Left kidney (tissue), 2 donors: ENCODE results near the gene CDH16. TPM values are rescaled to one million over a fixed set of nuclear protein-coding genes. Genes with fewer than 3 reads are reported as not detected.
A peak's percentile ranks its signal among the peaks of the same experiment; 100 is the strongest.
"Not testable (repeated sequence)": the region's sequence is repeated elsewhere in the genome, so short reads cannot be mapped to it uniquely, and the experiment has no call there.

Experiments
- DNase-seq: peaks from one replicate; pipeline ENCODE4 v3.0.0-alpha.2; 2013
- polyA plus RNA-seq: library from polyadenylated mRNA; unstranded; fragments of 120-200 nt; gene quantifications from one replicate; pipeline ENCODE4 v1.2.1, GENCODE V29; 2013; ENCODE audit not compliant: insufficient read length

CDH16 gene
- polyA plus RNA-seq, 1 donor = 221 TPM

DNA sequence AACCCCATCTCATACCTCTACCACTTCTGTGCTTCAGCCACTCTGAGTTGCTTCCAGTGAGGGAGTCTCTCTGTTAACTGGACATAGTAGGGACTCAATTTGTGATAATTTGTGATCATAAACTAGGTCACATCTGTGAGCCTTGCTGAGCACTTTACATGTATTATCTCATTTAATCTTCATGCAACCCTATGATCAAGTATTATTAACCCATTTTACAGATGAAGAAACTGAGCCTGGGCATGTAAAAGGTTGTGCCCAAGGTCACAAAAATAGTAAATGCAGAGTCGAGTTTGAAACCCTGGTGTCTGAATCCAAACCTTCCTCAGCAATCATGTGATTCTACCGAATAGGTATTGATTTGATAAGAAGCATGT lies 19.8 kb downstream of the CDH16 start:
- DNase-seq = no peak

DNA sequence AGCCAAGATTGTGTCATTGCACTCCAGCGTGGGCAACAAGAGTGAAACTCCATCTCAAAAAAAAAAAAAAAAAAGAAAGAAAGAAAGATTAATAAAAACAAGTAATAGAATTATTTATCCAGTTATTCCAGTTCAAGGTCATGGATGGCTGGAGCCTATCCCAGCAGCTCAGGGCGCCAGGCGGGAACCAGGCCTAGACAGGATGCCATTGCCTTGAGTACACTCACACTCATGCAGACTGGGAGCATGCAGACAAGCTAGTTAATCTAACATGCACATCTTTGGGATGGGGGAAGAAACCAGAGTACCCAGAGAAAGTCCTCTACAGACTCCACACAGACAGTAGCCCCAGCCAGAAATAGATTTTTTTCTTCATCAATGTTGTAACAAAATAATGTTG lies 20.5 kb downstream of the CDH16 start:
- DNase-seq = no peak

DNA sequence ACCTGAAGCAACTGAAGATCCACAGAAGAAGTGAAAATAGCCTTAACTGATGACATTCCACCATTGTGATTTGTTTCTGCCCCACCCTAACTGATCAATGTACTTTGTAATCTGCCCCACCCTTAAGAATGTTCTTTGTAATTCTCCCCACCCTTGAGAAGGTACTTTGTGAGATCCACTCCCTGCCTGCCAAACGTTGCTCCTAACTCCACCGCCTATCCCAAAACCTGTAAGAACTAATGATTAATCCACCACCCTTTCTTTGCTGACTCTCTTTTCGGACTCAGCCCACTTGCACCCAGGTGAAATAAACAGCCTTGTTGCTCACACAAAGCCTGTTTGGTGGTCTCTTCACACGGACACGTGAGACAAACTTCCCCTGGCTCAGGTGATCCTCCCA lies 22.0 kb downstream of the CDH16 start:
- DNase-seq = not testable (repeated sequence)

DNA sequence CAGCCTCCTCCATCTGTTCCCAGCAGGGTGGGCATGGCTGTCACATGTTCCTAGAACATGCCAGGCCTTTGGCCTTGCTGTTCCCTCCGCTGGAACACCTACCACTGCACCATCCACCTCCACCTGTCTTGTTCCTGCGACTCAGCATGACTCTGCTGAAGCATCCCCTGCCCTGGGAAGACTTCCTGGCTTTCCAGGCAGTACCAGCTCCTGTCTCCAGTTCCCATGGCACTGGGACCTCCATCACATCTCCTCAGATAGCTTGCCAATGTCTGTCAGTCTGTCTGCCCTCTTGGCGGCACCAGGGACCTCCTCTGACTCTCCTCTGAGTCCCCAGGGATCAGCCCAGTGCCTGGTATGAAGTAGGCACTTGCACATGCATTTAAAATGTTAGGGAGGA lies 22.7 kb downstream of the CDH16 start:
- no peak for DNase-seq

DNA sequence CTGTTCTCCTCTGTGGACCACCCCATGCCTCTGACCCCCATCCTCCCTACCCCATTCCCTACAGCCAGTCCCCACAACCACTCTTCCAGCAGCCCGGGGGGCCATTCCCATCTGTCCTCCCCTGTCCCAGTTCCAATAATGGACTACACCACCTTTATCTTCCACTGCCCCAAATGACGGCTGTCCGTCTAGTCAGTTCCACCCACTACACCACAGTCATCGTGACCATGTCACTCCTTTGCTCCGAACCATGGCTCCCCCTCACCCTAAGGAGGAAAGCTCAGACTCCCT lies 23.1 kb downstream of the CDH16 start:
- DNase-seq = no peak

DNA sequence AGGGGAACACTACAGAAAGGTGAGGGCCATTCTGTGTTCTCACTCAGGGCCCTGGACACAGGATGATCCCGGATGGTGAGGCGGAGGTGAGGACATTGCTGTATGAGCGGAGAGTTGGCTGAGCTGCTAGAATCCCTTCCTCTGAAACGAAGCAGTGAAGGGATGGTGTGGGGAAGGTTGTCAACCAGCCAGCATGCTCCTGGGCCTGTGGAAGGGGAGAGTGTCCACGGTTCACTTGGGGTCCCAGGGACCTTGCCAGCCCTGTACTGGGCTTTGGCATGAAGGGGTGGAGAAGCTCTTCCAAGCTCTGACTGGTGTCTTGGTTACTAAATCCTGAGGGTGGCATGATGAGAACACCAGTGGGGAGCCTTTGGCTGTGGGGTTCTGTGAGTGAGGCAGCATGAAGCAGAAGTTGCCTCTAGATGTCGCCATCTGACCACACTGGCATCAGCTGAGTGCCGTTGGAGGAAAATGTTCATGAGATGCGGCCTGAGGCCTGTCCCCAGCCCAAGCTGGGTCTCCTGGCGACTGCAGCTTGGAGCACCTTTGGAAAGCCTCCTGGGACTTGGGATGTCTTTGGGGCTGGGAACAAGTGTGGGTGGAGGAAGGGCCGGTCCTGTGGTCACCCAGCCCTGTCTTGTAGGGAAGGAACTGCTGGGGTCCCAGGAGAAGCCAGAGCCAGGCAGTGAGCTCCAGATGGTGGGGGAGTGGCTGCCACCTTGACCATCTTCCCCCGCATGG lies 23.6 kb downstream of the CDH16 start:
- peak; percentile 75 for DNase-seq

DNA sequence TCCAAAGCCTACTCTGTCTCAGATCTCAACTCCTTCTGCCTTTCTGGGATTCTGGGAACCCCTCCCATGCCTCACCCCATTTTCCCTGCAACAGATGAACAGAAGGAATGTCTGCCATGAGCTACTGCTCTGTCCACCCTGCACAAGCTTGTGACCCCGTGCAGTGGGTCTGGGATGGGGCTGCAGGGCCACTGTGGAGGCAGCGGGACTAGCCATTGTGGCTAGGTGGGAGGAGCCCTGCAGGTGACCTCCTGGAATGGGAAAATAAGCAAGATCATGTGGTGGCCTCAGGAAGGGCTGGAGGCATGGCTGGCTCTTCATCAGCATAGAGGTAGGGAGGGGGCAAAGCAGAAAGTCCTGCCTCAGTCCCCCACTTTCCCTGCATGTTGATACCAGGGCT lies 24.6 kb downstream of the CDH16 start:
- no peak for DNase-seq

DNA sequence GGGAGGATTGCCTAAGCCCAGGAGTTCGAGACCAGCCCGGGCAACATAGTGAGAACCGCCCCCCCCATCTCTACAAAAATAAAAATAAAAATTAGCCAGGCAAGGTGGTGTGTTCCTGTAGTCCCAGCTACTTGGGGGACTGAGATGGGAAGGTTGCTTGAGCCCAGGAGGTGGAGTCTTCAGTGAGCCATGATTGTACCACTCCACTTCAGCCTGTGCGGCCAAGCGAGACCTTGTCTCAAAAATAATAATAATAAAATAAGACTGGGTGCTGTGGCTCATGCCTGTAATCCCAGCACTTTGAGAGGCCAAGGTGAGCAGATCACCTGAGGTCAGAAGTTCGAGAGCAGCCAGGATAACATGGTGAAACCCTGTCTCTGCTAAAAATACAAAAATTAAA lies 26.9 kb downstream of the CDH16 start:
- no peak for DNase-seq

DNA sequence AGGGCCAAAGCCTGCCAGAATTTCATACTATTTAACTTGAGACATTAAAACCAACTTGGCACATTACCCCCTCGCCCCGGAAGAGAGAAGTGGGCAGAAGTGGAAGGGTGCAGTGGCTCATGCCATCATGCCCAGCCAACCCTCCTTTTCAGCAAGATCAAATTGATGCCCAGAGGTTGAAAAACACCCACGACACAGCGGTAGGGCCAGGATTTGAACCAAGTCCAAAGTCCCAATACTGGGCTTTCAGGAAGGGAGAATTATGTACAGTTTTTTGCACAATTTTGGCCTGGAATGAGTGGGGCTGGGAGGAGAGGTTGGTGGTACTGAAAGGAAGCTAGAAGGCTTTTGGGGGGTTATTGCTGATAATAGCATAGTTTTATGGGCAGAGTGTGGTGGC lies 27.3 kb downstream of the CDH16 start:
- no peak for DNase-seq

DNA sequence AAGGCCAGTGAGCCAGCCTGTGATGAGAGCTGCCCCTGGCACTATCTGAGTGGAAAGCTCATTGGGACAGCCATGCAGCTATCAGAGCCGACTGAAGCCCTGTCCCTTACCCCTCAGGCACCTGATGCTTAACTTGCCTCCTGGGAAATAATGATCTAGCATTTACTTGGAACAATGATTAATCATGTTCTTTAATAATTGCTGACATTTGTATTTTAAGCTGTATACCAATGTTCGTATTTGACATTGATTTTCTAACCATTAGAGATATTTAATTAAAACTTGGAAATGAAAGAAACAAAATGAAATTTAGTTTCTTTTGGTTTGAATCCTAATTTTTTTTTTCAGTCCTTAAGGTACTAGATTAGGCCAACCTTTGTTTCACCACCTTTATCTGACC lies 27.9 kb downstream of the CDH16 start:
- DNase-seq = no peak

DNA sequence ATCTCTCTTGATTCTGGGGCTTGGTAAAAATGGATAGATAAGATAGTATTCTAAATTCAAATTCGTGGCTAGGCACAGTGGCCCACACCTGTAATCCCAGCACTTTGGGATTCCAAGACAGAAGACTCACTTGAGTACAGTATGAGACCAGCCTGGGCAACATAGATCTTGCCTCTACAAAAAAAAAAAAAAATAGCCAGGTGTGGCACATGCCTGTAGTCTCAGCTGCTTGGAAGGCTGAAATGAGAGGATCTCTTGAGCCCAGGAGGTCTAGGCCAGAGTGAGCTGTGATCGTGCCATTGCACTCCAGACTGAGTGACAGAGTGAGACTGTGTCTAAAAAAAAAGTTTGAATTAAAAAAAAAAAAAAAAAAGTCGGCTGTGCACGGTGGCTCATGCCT lies 29.1 kb downstream of the CDH16 start:
- DNase-seq = no peak

DNA sequence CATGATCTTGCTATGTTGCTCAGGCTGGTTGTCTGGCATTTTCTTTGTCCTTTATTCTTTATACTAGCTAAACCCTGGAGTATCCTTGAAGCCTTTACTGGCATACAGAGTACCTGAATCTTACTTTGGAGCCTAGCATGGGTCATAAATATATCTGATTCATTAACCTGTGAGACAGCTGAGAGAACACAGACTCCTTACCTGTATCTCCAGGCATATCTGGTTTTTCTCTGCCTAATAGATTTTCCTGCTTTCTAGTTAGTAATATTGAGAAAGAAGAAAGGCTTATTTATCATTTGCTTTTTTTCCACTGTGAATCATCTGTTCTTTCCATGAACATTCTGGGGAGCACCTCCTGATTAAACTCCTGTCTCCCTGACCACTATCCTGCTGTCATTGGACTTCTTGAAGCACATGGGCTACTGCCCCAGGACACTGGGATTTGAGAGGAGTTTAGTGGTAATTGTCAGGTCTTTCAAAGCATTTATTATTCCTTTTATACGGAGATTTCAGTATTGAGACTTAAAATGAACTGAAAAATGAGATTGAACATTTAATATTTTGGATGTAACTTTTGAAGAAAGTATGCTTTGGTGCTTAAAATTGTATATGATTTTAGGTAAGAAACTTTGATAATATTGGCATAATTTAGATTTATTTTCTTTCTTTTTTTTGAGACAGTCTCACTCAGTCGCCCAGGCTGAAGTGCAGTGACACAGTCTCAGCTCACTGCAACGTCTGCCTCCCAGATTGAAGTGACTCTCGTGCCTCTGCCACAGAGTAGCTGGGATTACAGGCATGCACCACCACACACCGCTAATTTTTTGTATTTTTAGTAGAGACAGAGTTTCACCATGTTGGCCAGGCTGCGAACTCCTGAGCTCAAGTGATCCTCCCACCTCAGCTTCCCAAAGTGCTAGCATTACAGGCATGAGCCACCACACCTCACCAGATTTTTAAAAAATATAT lies 29.8 kb downstream of the CDH16 start:
- DNase-seq = no peak

DNA sequence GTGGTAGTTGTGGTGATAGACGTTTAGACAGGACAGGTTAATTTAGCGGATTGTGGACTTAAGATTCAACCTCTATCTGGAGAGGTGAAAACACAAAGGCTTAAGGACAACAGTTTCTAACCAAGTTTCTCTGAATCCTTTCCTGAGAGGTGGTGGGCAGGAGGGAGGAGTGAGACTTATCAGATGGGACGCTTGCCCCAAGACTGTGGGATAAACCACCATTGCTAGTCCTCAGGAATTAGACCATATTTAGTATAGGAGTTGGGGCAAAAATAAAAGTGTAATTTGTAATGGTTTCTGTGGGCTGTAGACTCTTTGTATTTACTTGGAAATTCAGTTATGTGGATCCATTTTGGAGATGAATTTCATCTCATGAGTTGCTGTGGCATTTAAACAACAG lies 31.8 kb downstream of the CDH16 start:
- no peak for DNase-seq

DNA sequence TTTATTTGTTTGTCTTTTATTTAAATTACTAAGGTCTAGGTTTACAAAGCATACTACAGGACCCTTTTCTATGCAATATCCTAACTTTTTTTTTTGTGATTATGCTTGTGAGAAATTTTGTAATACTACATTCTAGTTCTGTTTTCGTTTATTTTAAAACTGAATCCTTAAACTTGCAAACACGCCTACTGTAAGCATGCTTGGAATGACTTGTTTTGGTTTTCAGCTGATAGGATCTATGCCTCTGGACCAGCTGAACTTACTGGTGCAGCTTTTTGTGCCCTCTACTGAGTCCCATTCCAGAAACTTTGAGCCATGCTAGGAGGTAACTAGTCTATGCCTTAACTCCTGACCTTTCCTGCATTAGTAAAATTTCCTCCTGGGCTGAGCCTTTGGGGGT lies 32.4 kb downstream of the CDH16 start:
- DNase-seq = no peak

DNA sequence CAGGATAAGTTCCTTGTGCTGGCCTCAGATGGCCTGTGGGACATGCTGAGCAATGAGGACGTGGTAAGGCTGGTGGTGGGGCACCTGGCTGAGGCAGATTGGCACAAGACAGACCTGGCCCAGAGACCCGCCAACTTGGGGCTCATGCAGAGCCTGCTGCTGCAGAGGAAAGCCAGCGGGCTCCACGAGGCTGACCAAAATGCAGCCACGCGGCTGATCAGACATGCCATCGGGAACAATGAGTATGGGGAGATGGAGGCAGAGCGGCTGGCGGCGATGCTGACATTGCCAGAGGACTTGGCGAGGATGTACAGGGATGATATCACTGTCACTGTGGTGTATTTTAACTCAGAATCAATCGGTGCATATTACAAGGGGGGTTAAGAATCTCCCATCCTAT lies 33.2 kb downstream of the CDH16 start:
- no peak for DNase-seq

DNA sequence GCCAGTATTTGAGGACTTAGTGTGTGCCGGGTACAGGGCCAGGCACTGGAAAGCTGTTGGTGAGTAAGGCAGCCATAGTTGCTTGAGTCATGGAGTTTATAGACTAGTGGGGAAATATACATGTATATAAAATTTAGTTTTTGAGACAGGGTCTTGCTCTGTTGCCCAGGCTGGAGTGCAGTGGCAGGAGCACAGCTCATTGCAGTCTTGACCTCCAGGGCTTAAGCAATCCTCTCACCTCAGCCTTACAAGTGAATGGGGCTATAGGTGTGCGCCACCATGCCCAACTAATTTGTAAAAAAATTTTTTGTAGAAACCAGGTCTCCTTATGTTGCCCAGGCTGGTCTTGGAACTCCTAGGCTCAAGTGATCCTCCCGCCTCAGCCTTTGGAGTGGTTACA lies 36.0 kb downstream of the CDH16 start:
- no peak for DNase-seq

DNA sequence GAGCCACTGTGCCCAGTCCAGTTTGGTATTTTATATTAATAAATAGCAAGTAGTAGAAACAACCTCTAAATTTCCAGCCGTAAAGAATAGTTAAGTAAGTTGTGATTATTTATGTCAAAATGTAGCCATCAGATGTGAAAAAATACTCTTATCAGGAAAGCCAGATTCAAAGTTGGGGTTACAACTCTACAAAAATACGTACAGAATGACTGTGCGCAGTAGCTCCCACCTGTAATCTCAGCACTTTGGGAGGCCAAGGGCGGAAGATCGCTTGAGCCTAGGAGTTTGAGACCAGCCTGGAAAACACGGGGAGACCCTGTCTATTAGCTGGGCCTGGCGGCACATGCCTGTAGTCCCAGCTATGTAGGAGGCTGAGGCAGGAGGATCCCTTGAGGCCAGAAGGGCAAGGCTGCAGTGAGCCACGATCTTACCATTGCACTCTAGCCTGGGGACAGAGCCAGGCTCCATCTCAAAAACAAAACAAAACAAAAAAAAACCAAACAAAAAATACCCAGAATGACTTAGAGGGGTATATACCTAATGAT lies 36.6 kb downstream of the CDH16 start:
- no peak for DNase-seq

DNA sequence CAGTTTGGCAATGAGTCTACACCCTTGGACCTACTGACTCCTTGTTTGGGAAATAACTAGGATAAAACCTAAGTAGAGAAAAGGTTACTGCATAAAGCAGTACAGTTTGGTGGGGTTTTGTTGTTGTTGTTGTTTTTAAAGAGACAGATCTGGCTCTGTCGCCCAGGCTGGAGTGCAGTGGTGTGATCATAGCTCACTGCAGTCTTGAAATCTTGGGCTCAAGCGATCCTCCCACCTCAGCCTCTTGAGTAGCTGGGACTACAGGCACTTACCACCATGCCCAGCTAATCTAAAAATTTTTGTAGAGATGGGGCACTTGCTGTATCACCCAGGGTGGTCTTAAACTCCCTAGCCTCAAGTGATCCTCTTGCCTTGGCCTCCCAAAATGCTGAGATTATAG lies 37.1 kb downstream of the CDH16 start:
- DNase-seq = no peak

DNA sequence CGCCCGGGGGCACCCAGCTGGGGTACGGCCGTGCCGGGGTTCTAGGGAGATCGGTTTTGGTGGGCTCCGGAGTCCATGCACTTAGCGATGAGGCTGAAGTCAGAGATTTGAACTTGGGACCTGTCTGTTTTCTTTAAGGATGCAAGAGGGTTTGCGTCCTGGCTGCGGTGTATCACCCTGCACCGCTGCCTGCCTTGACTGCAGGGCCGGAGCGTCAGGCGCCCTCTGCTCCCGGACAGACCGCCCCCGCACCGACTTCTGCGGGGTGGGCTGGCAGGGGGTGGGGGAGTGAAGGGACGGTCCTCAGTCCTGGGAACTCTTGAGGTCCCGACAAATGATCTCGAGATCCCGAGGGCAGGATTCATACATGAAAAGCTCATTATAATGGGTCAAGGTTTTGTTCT lies 37.7 kb downstream of the CDH16 start:
- DNase-seq = no peak

DNA sequence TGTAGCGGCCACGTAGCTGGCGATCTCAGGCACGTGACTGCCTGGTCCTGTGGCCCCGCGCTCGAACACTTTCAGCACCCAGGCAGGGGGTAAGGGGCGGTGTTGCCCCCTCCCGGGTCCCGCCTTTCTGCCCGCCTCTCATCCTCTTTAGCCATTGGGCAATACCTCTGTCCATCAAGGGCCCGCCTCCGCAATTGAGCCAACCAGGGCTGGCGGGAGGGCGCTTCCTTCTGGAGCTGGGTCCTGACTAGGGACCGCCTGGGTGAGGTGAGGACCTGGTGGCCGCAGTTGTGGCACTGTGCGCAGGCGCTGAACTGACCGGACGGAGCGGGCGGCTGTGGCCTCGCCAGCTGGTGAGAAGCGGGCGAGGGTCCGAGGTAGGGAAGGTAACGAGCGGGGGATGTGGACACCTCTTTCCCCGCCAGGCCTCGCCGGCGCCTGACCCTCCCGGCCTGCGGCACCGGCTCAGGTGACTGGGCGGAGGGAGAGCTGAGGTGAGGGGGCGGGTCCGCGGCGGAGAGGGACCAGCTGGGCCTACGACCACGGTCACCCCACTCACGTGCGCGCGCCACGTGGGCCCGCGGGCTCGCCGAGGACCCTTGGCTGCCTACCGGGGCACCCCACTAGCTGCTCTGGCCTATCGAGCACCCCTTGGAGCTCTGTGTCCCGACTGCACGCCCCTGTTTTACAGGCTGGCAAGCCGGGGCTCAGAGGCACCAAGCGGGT lies 38.2 kb downstream of the CDH16 start, which contains the start of gene PDP2:
TSS of gene PDP2 (plus strand) at position 228 of the 726 bp plus-strand sequence. CDS start 3,770 bp downstream, outside the sequence.
- peak; percentile 95 for DNase-seq

DNA sequence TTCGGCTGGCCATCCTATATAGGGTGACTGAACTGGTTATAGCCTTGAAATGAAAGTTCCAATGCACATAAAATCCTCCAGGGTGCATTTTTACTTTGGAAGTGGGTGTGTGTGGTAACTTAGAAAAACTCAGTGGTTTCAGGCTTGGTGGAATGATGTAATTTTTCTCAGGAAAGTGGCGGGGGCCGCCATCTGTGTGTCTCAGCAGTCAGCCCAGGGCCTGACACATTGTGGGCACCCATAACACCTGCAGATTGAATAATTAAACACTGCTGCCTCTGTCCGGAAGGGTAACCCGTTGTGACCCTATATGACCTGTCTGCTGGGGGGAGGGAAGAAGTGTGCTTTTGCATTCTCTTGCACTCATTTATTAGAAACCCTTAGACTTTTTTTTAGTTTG lies 40.6 kb downstream of the CDH16 start:
- DNase-seq = no peak

DNA sequence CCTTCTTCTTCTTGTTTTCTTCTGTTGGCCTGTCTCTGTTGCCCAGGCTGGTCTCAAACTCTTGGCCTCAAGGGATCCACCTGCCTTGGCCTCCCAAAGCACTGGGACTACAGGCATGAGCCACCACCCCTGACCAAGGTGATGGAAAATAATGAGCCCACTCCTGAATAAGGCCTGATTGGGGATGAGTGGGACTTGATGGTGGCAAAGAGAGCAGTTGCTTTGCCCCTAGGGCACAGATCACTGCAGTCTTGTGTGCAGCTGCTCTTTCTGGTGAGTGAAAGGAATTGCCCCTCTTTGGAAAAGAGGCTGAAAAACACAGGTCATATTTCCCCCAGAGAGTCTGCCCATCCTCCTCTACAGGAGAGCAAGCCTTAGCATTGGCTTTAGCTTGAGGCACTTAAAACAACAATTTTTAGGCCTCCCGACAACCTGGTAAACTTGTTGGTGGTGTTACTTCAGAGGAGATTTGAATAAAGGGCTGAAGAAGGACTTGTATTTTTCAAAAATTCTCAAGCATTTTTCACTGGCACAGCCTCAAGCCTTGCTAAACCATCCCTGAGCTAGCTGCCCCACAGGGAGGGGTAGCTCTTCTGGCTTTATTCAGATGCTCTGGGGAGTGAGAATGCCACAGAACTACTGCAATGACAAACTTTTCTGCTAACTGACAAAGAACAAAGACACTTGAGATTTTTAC lies 44.5 kb downstream of the CDH16 start:
- DNase-seq = no peak
